Activated CD8-positive, alpha-beta T cell treated with anti-CD3 and anti-CD28 coated beads for 36 hours (primary cell): ENCODE measurements around the gene CGA. TPM values are rescaled to one million over a fixed set of nuclear protein-coding genes. Genes with fewer than 3 reads are reported as not detected.
A peak's percentile ranks its signal among the peaks of the same experiment; 100 is the strongest.

Source experiments
- ATAC-seq: fragments of 200-7000 bp; cut with Tn5 transposase; one replicate; pipeline ENCODE4 v1.10.0; 2021; ENCODE audit warnings: mild to moderate bottlenecking, moderate library complexity
- CTCF ChIA-PET: fragments of 350-600 bp; sonication (Branson Sonifier 250); formaldehyde crosslinking; loops from one replicate; lab custom pipeline; 2021; ENCODE audit warnings: antibody characterized with exemption; lab: Charles Lee
- POLR2A ChIA-PET: fragments of 350-600 bp; sonication (Branson Sonifier 250); formaldehyde crosslinking; loops from one replicate; lab custom pipeline; 2021; ENCODE audit warnings: antibody characterized with exemption; lab: Charles Lee
- DNase-seq: peaks from one replicate; pipeline ENCODE4 v3.0.0-alpha.2; 2020
- H3K27ac Mint-ChIP-seq: one replicate; pipeline ENCODE4 v1.8.0; 2021; ENCODE audit warnings: mild to moderate bottlenecking, mixed read lengths
- H3K27me3 Mint-ChIP-seq: one replicate; pipeline ENCODE4 v1.8.0; 2021; ENCODE audit warnings: mixed read lengths
- H3K36me3 Mint-ChIP-seq: one replicate; pipeline ENCODE4 v1.8.0; 2021; ENCODE audit warnings: low read depth, mixed read lengths
- H3K4me1 Mint-ChIP-seq: one replicate; pipeline ENCODE4 v1.8.0; 2021; ENCODE audit warnings: low read depth, mixed read lengths
- H3K4me3 Mint-ChIP-seq: one replicate; pipeline ENCODE4 v1.8.0; 2021; ENCODE audit warnings: mild to moderate bottlenecking, moderate library complexity, mixed read lengths
- H3K9me3 Mint-ChIP-seq: one replicate; pipeline ENCODE4 v1.8.0; 2021; ENCODE audit warnings: mixed read lengths
- intact Hi-C: fragments of 100-400 bp; cut with micrococcal nuclease; formaldehyde crosslinking; loops from one replicate; pipeline ENCODE4 v1.10.0; 2022
- total RNA-seq, 2 experiments: library from RNA; stranded (reverse); gene quantifications; one replicate each; pipeline ENCODE4 v1.2.3, GENCODE V29; 2021
- TF ChIP-seq, protein P1 (sequence below): fragments of 200-600 bp; IDR thresholded peaks from one replicate; pipeline ENCODE4 v1.8.0; 2022; ENCODE audit warnings: antibody characterized with exemption, mild to moderate bottlenecking

CGA gene
- total RNA-seq, 2 experiments from 2014 or later, result not detected

DNA sequence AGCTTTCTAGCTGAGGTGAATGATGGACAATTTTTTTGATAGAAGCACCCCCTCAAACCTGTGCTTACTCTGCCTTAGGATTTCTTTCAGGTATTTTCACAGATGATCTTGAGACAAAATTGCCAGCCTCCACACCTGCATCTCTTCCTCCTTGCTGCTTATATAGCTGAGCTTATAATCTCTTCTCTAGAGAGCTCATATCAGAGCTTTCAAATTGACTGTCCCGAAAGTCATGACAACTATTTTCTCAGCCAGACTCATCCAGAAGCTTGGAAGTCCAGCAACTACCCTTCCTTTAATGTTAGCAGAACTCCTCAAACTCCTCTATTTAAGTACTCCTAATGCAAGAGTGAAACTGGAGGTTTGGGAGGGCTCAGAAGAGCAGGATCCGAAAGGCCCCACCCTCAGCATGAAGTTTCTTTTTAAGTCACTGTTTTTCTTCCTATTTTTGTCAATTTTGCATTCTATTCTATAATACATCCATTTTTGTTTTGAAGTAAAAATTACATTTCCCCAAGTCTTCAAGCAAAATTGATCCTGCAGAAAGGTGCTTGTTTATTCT is 12.7 kb downstream of the CGA start:
- no peak overlapping the region for H3K27ac Mint-ChIP-seq
- ChIA-PET CTCF (no interaction called here), POLR2A (no interaction called here)
- H3K27me3 Mint-ChIP-seq, result peaks cover 21% of the 10 kb centered on the region
- DNase-seq (no peak), ATAC-seq (no peak)
- no peak overlapping the region for H3K4me3 Mint-ChIP-seq
- no peaks in the 10 kb centered on the region for H3K4me1 Mint-ChIP-seq
- no peaks in the 10 kb centered on the region for H3K36me3 Mint-ChIP-seq
- TF ChIP-seq, protein P1, sequence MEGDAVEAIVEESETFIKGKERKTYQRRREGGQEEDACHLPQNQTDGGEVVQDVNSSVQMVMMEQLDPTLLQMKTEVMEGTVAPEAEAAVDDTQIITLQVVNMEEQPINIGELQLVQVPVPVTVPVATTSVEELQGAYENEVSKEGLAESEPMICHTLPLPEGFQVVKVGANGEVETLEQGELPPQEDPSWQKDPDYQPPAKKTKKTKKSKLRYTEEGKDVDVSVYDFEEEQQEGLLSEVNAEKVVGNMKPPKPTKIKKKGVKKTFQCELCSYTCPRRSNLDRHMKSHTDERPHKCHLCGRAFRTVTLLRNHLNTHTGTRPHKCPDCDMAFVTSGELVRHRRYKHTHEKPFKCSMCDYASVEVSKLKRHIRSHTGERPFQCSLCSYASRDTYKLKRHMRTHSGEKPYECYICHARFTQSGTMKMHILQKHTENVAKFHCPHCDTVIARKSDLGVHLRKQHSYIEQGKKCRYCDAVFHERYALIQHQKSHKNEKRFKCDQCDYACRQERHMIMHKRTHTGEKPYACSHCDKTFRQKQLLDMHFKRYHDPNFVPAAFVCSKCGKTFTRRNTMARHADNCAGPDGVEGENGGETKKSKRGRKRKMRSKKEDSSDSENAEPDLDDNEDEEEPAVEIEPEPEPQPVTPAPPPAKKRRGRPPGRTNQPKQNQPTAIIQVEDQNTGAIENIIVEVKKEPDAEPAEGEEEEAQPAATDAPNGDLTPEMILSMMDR, result no peak
- intact Hi-C loops, result no loop called here
- H3K9me3 Mint-ChIP-seq, result no peaks in the 10 kb centered on the region

DNA sequence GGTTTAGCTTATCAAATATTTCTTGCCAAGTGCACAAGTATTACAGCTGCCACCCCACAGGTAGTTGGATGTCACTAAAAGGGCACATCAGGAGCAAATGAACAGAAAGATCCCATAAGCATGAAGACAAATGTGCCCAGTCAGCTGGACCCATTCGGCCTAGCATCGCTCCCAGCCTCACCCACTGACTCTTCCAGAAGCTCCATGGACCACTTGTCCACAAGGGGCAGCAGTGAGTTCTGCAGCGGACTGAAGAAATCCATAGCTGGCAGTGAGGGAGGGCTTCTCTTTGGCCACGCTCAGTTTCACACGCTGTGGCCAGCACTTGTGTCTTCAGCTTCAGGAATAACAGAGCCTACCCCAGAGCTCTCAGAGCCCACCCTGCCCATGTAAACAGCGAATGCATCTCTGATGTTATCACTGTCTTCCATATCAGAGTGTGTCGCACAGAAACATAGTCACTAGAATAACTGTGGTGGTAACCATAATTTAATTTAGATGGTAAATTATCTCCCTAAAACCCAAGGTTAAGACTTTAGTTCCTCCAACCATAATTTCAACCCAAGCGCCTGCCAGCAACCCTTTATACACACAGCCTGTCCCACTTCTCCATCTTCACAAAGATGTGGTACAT is 15.8 kb downstream of the CGA start:
- H3K4me3 Mint-ChIP-seq, result no peak overlapping the region
- CTCF ChIA-PET, result interaction anchor here (0.6 to 2.9 kb wide), 52 partner anchors 9 to 1072 kb away, joined by 3 to 50 read pairs (median 4); partner anchors contain the start of genes CGA and SLC35A1
- intact Hi-C loops, result no loop called here
- no peaks in the 10 kb centered on the region for H3K4me1 Mint-ChIP-seq
- ATAC-seq (peak; percentile 78), DNase-seq (peak; percentile 77)
- no peaks in the 10 kb centered on the region for H3K9me3 Mint-ChIP-seq
- no peak overlapping the region for H3K27ac Mint-ChIP-seq
- peaks cover 20% of the 10 kb centered on the region for H3K27me3 Mint-ChIP-seq
- TF ChIP-seq, protein P1, result peak; percentile 85
- POLR2A ChIA-PET, result interaction anchor here (0.6 kb wide), 1 partner anchor 561 kb away, joined by 3 read pairs; no protein-coding TSS in a partner anchor
- no peaks in the 10 kb centered on the region for H3K36me3 Mint-ChIP-seq

DNA sequence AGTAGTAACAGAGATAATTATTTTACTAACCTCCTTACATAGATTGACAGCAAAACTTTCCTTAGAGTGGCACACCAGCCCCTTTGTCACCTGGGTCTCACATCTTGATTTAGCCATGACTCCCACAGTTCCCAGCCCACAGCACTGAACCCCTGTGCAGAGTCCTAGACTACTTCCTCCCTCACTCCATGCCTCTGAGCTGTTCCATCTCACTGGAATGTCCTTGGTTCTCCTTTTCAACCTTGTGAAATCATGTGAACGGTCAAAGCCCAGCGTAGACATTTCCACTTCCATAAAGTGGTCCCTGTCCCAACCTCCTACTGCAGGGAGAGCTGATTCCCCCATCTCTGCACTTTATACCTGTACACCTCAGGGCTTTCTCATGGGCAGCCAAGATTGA is 19.7 kb downstream of the CGA start:
- no peak overlapping the region for H3K4me3 Mint-ChIP-seq
- no peak overlapping the region for H3K27ac Mint-ChIP-seq
- no peaks in the 10 kb centered on the region for H3K36me3 Mint-ChIP-seq
- ChIA-PET POLR2A (no interaction called here), CTCF (interaction anchor here (1.0 kb wide), 1 partner anchor 64 kb away, joined by 3 read pairs; no protein-coding TSS in a partner anchor)
- intact Hi-C loops, result no loop called here
- TF ChIP-seq, protein P1, result no peak
- ATAC-seq, result no peak
- DNase-seq, result no peak
- H3K9me3 Mint-ChIP-seq, result no peaks in the 10 kb centered on the region
- H3K4me1 Mint-ChIP-seq, result no peaks in the 10 kb centered on the region
- H3K27me3 Mint-ChIP-seq, result peaks cover 9% of the 10 kb centered on the region

DNA sequence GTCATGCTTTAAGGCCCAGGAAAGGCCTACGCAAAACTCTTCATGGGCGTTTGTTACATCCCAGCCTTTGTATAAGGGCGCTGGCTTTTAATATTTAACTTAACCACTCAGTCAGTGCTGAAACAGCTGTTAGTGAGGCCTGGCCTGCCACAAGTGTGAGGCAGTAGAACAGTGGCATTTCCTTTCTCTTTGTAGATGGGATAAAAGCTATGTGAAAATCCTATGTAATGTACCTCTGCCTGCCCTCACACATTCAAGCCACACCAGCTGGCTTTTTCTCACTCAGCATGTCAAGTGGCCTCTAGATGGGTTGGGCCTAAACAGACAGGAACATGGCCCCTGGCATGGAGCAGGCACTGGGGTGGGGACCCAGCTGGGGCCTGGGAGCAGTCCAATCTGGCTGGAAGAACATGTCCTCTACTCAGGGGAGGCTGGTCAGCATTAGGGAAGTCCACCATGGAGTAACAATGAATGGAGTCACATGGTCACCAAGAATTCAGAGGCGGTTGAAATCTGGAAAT is 20.7 kb downstream of the CGA start:
- Mint-ChIP-seq H3K27ac (no peak overlapping the region), H3K4me3 (no peak overlapping the region), H3K9me3 (no peaks in the 10 kb centered on the region), H3K27me3 (peaks cover 6% of the 10 kb centered on the region), H3K36me3 (no peaks in the 10 kb centered on the region), H3K4me1 (no peaks in the 10 kb centered on the region)
- ChIA-PET POLR2A (no interaction called here), CTCF (interaction anchor here (1.0 kb wide), 1 partner anchor 65 kb away, joined by 3 read pairs; no protein-coding TSS in a partner anchor)
- ATAC-seq, result no peak
- no peak for DNase-seq
- intact Hi-C loops, result no loop called here
- TF ChIP-seq, protein P1, result no peak

DNA sequence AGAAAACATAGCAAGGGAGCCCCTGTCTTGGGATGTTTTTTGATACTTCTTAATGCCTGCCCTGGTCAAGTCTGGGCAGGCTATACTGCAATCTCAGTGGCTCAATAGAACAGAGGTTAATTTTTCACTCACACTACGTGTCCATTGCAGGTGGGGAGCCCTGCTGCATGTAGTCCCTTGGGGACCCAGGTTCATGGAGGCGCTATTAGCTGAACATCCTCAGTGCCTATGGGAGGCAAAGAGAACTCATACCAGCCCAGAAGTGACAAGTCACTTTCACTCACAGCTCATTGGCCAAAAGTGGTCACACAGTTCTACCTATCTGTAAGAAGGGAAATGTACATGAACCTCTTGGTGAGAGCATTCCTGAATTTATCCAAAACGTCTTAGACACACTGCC is 23.2 kb downstream of the CGA start:
- ChIA-PET CTCF (no interaction called here), POLR2A (no interaction called here)
- no peaks in the 10 kb centered on the region for H3K4me1 Mint-ChIP-seq
- DNase-seq, result no peak
- no peak overlapping the region for H3K27ac Mint-ChIP-seq
- no peaks in the 10 kb centered on the region for H3K9me3 Mint-ChIP-seq
- ATAC-seq, result no peak
- intact Hi-C loops, result no loop called here
- TF ChIP-seq, protein P1, result no peak
- peaks cover 10% of the 10 kb centered on the region for H3K27me3 Mint-ChIP-seq
- H3K36me3 Mint-ChIP-seq, result no peaks in the 10 kb centered on the region
- H3K4me3 Mint-ChIP-seq, result no peak overlapping the region
